GM12865 (cell line): ENCODE results near the gene SOX5.
"Not testable (repeated sequence)": the region's sequence is repeated elsewhere in the genome, so short reads cannot be mapped to it uniquely, and the experiment has no call there.

ENCODE experiments used
- DNase-seq: peaks from one replicate; pipeline ENCODE4 v3.0.0; 2010; ENCODE audit warnings: low read depth
- H3K4me3 ChIP-seq: 2 replicates; pipeline ENCODE4 v1.5.1; 2011; ENCODE audit warnings: mild to moderate bottlenecking, low read depth, low read length, control low read depth
- CTCF ChIP-seq: IDR thresholded peaks from 2 replicates; pipeline ENCODE4 v1.5.1; 2011; ENCODE audit warnings: low read length, control low read depth, low read depth, inconsistent platforms; ENCODE audit not compliant: insufficient read depth; ENCODE audit errors: missing control alignments

The SOX5 gene

DNA sequence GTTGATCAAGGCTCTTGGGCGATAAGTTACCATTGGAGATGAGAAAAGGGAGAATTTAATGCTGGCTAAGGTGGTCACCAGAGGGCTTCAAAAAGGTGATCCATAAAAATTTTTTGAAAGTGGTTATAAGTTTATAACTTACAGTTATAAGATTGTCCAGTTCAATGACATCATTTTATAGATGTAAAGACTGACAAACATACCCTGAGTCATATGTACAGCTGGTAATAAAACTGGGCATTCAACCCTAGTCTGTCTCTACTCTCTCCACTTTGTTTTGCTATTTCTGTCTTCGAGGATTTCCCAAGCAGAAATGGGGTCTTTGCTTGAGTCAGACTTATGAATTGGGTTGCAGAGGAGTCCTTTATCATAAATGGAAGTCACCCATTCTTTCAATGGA, 454.0 kb downstream of the SOX5 start:
- no peak for TF ChIP-seq CTCF
- no peak overlapping the region for H3K4me3 ChIP-seq
- DNase-seq = no peak

- no peak overlapping the region for H3K4me3 ChIP-seq
- no peak for TF ChIP-seq CTCF
- DNase-seq = no peak
These were observed 455.8 kb downstream of the SOX5 start for GRCh38 chr12:23493672-23494071.

DNA sequence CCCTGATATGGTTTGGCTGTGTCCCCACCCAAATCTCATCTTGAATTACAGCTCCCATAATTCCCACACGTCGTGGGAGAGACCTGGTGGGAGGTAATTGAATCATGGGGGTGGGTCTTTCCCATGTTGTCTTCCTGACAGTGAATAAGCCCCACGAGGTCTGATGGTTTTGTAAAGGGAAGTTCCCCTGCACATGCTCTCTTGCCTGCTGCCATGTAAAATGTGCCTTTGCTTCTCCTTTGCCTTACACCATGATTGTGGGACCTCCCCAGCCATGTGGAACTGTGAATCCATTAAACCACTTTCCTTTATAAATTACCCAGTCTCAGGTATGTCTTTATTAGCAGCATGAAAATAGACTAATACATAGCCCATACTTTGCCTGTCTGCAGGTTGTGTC, 458.4 kb downstream of the SOX5 start:
- not testable (repeated sequence) for DNase-seq, H3K4me3 ChIP-seq

DNA sequence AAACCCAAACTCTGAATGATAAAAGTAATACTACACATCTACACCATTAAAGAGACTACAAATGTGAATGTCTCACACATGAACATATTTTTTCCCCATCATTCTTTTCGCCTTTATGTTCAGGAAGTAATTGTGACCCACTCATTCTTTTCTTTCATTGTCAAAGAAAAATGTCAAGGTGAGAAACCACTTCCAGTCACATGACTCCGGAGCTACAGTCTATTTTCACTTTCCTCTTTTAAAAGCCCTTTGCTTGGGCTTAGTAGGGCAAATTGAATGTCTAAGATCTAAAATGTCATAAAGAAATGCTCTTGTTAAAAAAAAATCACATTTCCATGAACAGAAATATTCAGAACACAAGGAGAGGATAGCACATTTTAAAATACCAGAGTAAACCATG, 461.3 kb downstream of the SOX5 start:
- H3K4me3 ChIP-seq = no peak overlapping the region
- no peak for TF ChIP-seq CTCF
- DNase-seq = no peak

DNA sequence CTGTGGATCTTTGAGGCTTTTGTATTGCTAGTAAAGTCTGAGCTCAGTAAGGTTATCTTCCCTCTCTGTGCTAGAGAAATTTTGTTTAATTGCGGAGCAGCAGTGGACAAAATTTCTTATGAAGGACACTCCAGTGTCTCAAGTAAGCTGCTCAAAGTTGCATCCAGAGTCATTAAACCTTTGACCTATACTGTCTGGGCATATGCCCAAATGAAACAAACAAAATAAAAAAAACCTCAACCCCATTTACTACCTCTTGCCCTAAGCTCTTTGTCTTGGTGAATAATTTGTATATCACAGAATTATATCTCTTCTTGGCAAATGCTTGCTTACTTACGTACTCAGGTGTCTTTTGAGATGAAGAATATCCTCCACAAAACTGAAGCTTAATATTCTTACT, 465.2 kb downstream of the SOX5 start:
- H3K4me3 ChIP-seq = no peak overlapping the region
- no peak for TF ChIP-seq CTCF
- DNase-seq = no peak

DNA sequence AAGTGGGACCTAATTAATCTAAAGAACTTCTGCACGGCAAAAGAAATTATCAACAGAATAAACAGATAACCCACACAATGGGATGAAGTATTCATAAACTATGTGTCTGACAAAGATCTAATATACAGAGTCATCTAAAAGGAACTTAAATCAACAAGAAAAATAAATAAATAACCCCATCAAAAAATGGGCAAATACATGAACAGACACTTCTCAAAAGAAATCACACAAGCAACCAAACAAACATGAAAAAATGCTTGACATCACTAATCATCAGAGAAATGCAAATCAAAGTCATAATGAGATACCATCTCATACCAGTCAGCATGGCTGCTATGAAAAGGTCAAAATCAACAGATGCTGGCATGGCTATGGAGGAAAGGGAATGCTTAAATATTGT, 466.9 kb downstream of the SOX5 start:
- no peak for DNase-seq
- no peak for TF ChIP-seq CTCF
- H3K4me3 ChIP-seq = no peak overlapping the region
